Activated CD4-positive, alpha-beta memory T cell treated with anti-CD3 and anti-CD28 coated beads, Interleukin-2, amount 10 ng/mL, durations not matched to agents 7 days and 5 days (primary cell): ENCODE results near the gene ACE. TPM values are rescaled to one million over a fixed set of nuclear protein-coding genes. Genes with fewer than 3 reads are reported as not detected.
"Not testable (repeated sequence)": the region's sequence is repeated elsewhere in the genome, so short reads cannot be mapped to it uniquely, and the experiment has no call there.

Source experiments
- CTCF ChIA-PET: fragments of 350-600 bp; sonication (Branson Sonifier 250); formaldehyde crosslinking; loops from one replicate; lab custom pipeline; 2021; ENCODE audit warnings: antibody characterized with exemption, inconsistent platforms; lab: Charles Lee
- POLR2A ChIA-PET: fragments of 350-600 bp; sonication (Branson Sonifier 250); formaldehyde crosslinking; loops from one replicate; lab custom pipeline; 2021; ENCODE audit warnings: antibody characterized with exemption; lab: Charles Lee
- DNase-seq: peaks from one replicate; pipeline ENCODE4 v3.0.0-alpha.2; 2020
- H3K27ac Mint-ChIP-seq: one replicate; pipeline ENCODE4 v1.8.0; 2021; ENCODE audit warnings: mild to moderate bottlenecking, mixed read lengths
- H3K27me3 Mint-ChIP-seq: one replicate; pipeline ENCODE4 v1.8.0; 2021; ENCODE audit warnings: mixed read lengths
- H3K36me3 Mint-ChIP-seq: one replicate; pipeline ENCODE4 v1.8.0; 2021; ENCODE audit warnings: low read depth, mixed read lengths
- H3K4me1 Mint-ChIP-seq: one replicate; pipeline ENCODE4 v1.8.0; 2021; ENCODE audit warnings: mixed read lengths
- H3K4me3 Mint-ChIP-seq: one replicate; pipeline ENCODE4 v1.8.0; 2021; ENCODE audit warnings: mild to moderate bottlenecking, mixed read lengths
- H3K9me3 Mint-ChIP-seq: one replicate; pipeline ENCODE4 v1.8.0; 2021; ENCODE audit warnings: mixed read lengths
- total RNA-seq, 2 experiments: library from RNA; stranded (reverse); gene quantifications; one replicate each; pipeline ENCODE4 v1.2.3, GENCODE V29; 2021

Gene ACE
- total RNA-seq, 2 experiments from 2014 or later = 10.6 to 12.2 TPM

DNA sequence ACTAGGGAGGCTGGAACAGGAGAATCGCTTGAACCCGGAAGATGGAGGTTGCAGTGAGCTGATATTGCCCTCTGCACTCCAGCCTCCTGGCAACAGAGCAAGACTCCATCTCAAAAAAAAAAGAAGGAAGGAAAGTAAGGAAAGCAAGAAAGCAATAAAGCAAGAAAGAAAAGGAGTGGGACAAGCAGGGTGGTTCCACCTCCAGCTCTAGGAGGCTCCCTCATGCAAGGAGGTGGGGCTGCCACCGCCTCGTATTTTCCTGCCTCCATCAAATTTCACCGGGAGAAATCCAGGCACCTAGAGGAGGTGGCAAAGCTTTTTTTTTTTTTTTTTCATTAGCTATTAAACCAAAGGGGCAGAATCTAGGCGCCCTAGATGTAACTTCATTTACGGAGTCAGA is 31.8 kb upstream of the ACE start:
- Mint-ChIP-seq H3K4me1 (peaks cover 52% of the 10 kb centered on the region), H3K27ac (peak overlapping the region; percentile 15), H3K27me3 (peaks cover 3% of the 10 kb centered on the region), H3K9me3 (no peaks in the 10 kb centered on the region), H3K4me3 (peak overlapping the region; percentile 64), H3K36me3 (no peaks in the 10 kb centered on the region)
- CTCF ChIA-PET = interaction anchor here (0.9 to 2.1 kb wide), 6 partner anchors 10 to 167 kb away, joined by 3 to 11 read pairs (median 6); no protein-coding TSS in a partner anchor
- POLR2A ChIA-PET = interaction anchor here (2.7 to 3.5 kb wide), 2 partner anchors 9 to 166 kb away, joined by 12 to 30 read pairs; no protein-coding TSS in a partner anchor
- DNase-seq = no peak

DNA sequence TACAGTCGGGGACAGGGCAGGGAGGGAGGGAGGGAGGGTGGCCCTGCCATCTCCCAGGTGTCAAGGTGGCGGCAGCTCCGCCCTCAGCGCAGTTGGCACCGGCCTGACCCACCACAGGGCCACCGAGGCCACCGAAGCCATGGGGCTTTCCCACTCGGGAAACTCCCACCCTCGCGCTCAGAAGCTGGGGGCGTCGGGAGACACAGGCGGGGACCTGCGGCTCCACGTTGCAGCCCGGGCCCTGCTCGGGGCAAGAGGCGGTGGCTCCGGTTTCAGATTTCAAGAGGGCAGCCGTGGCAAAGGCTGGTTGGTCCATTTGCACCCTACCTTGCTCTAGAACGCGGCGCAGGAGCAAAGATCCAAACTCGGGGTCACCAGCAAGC is 31.3 kb upstream of the ACE start:
- no peaks in the 10 kb centered on the region for H3K9me3 Mint-ChIP-seq
- ChIA-PET POLR2A (interaction anchor here (2.7 to 3.5 kb wide), 2 partner anchors 10 to 165 kb away, joined by 12 to 30 read pairs; no protein-coding TSS in a partner anchor), CTCF (interaction anchor here (1.2 to 2.1 kb wide), 3 partner anchors 10 to 20 kb away, joined by 5 to 11 read pairs (median 7); no protein-coding TSS in a partner anchor)
- peaks cover 3% of the 10 kb centered on the region for H3K27me3 Mint-ChIP-seq
- H3K4me3 Mint-ChIP-seq = peak overlapping the region; percentile 64
- peaks cover 51% of the 10 kb centered on the region for H3K4me1 Mint-ChIP-seq
- peak overlapping the region; percentile 15 for H3K27ac Mint-ChIP-seq
- DNase-seq = peak; percentile 40
- H3K36me3 Mint-ChIP-seq = no peaks in the 10 kb centered on the region

DNA sequence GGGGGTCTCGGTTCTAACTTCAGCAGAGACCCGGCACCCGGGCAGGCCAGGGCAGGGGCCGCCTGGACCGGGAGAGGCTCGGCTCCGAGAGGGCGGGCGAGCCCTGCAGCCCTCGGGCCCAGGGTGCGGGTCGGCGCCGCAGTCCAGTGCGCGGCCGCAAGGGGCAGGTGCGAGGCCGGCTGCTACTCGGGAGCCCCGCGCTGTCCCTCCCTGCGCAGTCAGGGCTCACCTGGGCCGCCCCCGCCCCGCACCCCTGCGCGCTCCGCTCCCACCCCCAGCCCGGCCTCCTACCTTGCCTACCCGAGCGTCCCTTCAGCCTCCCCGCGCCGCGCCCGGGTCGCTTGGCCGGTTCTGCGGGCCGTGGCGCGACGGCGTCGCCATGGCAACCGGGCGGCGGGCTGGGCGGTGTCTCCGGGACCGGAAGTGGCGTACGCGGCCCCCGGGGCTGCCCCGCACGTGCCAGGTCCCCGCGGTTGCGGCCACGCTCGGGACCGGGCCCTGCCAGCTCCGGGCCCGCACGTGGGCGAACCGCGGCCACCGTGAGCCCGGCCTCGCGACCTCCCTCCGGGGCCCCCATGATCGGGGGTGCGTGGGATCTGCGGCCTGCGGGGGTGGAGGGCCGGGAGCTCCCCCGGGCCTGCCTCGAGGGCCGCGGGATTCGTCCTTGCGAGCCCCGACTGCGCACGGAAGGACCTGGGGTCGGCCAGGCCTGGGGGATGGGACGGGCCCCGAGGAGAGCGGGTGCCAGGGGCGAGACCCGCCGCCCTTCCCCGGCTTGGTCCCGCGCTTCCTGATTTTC is 30.7 kb upstream of the ACE start, which contains the start of gene CYB561:
TSS of gene CYB561 (minus strand) at position 353 of the 799 bp plus-strand sequence. CDS start 8,759 bp downstream, outside the sequence.
- ChIA-PET CTCF (interaction anchor here (0.7 to 2.1 kb wide), 6 partner anchors 11 to 252 kb away, joined by 3 to 12 read pairs (median 4); partner anchors contain the start of gene ACE), POLR2A (interaction anchor here (0.8 to 3.5 kb wide), 14 partner anchors 10 to 252 kb away, joined by 3 to 30 read pairs (median 4); partner anchors contain the start of genes ACE, DCAF7 and TACO1)
- DNase-seq = peak; percentile 74
- Mint-ChIP-seq H3K27me3 (peaks cover 3% of the 10 kb centered on the region), H3K4me3 (peak within 1 kb of the TSS; percentile 64), H3K4me1 (peaks cover 46% of the 10 kb centered on the region), H3K9me3 (no peaks in the 10 kb centered on the region), H3K36me3 (no peaks in the 10 kb centered on the region), H3K27ac (peak within 1 kb of the TSS; percentile 69)

DNA sequence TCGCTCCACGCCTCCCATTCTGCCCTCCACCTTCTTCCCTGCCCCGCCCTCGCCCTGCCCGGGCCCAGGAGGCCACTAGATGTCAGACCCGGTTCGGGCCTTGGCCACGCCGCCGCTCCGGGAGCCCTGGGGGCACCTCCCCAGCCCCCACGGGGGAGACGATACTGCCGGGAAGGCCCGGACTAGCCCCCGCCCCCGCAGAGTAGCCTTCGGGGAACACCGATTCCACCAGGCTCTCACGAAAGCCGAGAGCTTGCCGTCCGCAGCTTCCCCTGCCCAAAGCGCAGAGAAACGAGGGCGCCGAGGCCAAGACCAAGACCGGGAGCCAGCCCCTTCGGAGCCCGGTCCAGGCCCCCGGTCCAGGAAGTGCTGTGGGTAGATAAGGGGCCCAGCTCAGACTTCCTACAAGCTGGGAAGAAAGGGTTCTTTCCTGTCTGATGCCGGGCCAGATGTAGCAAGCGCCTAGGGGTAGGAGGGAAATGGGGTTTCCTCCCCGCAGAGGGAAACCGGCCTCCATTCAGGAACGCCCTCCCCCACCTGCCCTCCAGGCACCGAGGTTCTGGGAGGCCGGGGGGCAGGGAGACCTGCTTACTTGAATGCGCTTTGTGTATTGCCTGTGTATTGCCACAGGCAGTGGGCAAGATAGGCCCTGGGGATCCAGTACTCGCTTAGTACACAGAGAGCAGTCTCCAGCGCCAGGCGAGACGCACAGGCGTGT is 29.9 kb upstream of the ACE start:
- H3K27ac Mint-ChIP-seq = peak overlapping the region; percentile 69
- H3K9me3 Mint-ChIP-seq = no peaks in the 10 kb centered on the region
- H3K4me3 Mint-ChIP-seq = peak overlapping the region; percentile 63
- H3K4me1 Mint-ChIP-seq = peaks cover 41% of the 10 kb centered on the region
- POLR2A ChIA-PET = interaction anchor here (0.8 to 3.5 kb wide), 15 partner anchors 11 to 296 kb away, joined by 3 to 30 read pairs (median 4); partner anchors contain the start of genes ACE, DCAF7 and TACO1
- no peaks in the 10 kb centered on the region for H3K36me3 Mint-ChIP-seq
- peaks cover 3% of the 10 kb centered on the region for H3K27me3 Mint-ChIP-seq
- CTCF ChIA-PET = interaction anchor here (0.7 to 2.1 kb wide), 7 partner anchors 12 to 252 kb away, joined by 3 to 12 read pairs (median 3); partner anchors contain the start of gene ACE
- DNase-seq = peak; percentile 43

DNA sequence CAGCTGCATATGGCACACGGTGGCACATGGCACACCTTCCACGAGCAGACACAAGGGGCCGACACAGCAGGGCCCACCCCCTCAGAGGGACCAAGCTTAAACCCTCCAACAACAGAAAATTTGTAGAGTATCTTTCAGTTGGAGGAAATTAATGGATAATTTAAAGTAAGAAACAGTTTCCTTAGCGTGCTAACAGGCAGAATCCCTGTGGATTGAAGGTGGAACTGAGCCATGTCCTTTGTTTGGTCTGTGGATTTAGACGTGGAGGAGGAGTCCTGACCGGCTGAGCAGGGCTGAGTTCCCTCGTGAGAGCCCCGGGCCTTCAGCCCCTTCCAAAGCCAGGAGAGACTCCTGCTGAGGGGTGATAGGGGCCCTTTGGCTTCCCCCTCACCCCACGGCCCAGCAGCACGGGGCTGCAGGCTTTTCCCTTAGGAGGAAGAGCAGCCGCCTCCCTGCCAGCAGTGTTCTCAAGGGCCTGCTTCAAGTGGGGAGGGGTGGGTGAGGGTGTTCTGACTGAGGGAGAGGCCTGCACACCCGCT is 29.3 kb upstream of the ACE start:
- H3K4me3 Mint-ChIP-seq = peak overlapping the region; percentile 63
- POLR2A ChIA-PET = interaction anchor here (1.0 to 3.5 kb wide), 13 partner anchors 12 to 295 kb away, joined by 3 to 30 read pairs (median 5); partner anchors contain the start of genes ACE, DCAF7 and TACO1
- H3K27ac Mint-ChIP-seq = peak overlapping the region; percentile 69
- DNase-seq = no peak
- no peaks in the 10 kb centered on the region for H3K9me3 Mint-ChIP-seq
- peaks cover 39% of the 10 kb centered on the region for H3K4me1 Mint-ChIP-seq
- H3K36me3 Mint-ChIP-seq = no peaks in the 10 kb centered on the region
- CTCF ChIA-PET = interaction anchor here (0.5 to 1.5 kb wide), 6 partner anchors 12 to 262 kb away, joined by 3 to 12 read pairs (median 4); partner anchors contain the start of gene ACE
- H3K27me3 Mint-ChIP-seq = peaks cover 3% of the 10 kb centered on the region

DNA sequence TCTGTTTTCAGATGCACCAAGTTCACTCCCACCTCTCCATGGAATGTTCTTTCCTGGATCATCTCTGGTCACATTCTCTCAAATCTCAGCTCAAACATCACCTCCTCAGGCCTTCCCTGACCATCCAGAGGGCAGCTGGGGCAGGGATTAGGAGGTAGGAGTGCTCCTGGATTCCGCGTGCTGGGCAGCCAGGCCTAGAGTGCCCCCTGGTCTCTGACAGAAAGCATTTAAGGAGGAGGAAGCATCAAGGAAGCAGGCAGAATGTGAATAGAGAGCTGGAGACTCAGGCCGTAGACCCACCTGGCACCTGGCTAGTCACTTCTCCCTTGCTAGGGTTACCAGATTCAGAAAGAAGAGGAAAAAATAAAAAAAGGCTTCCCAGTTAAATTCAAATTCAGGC is 28.2 kb upstream of the ACE start:
- Mint-ChIP-seq H3K27ac (no peak overlapping the region), H3K4me3 (no peak overlapping the region), H3K9me3 (no peaks in the 10 kb centered on the region)

DNA sequence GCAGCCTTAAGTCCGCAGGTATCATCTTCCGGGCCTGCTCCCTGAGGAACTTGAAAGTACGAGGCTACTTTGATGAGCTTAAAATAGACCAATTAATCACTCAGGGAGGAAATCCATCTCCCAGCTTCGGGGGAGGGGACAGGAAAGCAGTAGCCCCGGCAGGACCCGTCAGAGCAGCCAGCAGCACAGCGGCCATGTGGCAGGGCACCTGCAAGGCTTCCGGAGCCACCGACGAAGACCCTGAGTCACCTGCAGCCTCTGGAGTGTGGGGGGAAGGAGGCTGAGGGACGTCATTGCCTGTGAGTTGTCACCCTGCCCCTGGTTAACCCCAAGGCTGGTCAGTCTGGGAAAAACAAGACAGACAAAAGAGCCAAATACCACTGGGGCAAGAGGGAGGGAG is 26.3 kb upstream of the ACE start:
- Mint-ChIP-seq H3K4me3 (no peak overlapping the region), H3K36me3 (no peaks in the 10 kb centered on the region), H3K9me3 (no peaks in the 10 kb centered on the region), H3K4me1 (peaks cover 25% of the 10 kb centered on the region), H3K27ac (no peak overlapping the region), H3K27me3 (peaks cover 2% of the 10 kb centered on the region)
- ChIA-PET POLR2A (interaction anchor here (1.0 kb wide), 1 partner anchor 10 kb away, joined by 4 read pairs; no protein-coding TSS in a partner anchor), CTCF (no interaction called here)
- DNase-seq = no peak

More for the DNA sequence above, 28.2 kb upstream of the ACE start:
- DNase-seq = no peak
- Mint-ChIP-seq H3K36me3 (no peaks in the 10 kb centered on the region), H3K4me1 (peaks cover 37% of the 10 kb centered on the region), H3K27me3 (peaks cover 3% of the 10 kb centered on the region)
- ChIA-PET CTCF (interaction anchor here (0.7 to 0.9 kb wide), 2 partner anchors 31 to 85 kb away, joined by 3 read pairs; no protein-coding TSS in a partner anchor), POLR2A (no interaction called here)

DNA sequence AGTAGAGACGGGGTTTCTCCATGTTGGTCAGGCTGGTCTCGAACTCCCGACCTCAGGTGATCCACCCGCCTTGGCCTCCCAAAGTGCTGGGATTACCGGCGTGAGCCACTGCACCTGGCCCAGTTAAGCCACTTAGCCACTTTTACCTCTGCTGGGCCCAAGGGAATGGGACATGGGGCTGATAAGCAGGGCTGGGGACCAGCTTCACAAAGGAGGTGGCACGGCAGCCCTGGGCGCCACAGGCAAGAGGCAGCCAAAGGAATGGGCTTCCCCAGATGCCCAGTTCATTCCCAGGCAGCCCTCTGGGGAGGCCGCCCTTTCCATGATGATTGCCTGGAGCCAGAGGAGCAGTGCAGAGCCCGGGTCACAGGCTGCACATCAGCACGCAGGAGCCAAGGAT is 25.7 kb upstream of the ACE start:
- no peaks in the 10 kb centered on the region for H3K9me3 Mint-ChIP-seq
- no peaks in the 10 kb centered on the region for H3K36me3 Mint-ChIP-seq
- ChIA-PET POLR2A (interaction anchor here (1.0 kb wide), 1 partner anchor 11 kb away, joined by 4 read pairs; no protein-coding TSS in a partner anchor), CTCF (no interaction called here)
- H3K27me3 Mint-ChIP-seq = peaks cover 2% of the 10 kb centered on the region
- no peak overlapping the region for H3K4me3 Mint-ChIP-seq
- H3K4me1 Mint-ChIP-seq = peaks cover 23% of the 10 kb centered on the region
- DNase-seq = no peak
- no peak overlapping the region for H3K27ac Mint-ChIP-seq

DNA sequence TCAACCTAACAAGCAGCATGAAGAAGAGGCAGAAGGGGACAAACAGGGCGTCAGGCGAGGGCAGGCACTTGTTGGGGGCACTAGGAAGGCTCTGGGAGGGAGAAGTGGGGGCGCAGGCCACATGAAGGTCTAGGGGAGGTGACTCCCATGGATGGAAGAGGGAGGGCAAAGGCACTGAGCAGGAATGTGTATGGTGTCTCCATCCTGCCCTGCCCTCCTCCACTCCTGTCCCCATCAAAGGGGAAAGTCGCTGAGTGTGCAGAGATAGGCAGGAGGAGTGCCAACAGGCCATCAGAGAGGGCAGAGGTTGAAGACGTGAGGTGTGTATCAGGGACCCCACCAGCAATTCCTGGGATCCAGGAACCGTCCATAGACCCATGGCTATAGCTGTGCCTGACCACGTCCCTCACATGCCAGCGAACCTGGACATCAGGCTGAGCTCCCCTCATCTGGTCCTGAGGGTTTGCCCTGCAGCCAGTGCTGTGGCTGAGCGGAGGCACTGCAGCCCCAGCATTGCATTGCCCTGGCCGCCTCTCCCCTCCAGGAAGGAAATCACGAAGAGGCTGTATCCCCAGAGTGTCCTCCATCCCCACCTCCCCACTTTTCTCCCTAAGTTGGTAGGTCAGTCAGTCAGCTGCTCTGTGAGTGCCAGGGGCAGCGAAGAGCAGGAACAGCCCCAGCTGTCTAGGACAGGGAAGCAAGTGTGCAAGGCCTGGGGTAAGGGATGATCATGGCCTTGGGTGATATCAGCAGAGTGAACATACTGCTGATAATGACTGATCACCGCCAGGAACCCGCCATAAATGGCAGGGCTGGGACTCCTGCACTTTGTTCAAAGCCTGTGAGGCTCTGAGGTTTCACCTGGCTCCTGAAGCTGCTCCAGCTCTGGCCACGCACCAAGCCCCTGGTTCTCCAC is 24.6 kb upstream of the ACE start:
- no peak overlapping the region for H3K4me3 Mint-ChIP-seq
- DNase-seq = no peak
- H3K27me3 Mint-ChIP-seq = peaks cover 2% of the 10 kb centered on the region
- POLR2A ChIA-PET = interaction anchor here (1.0 kb wide), 1 partner anchor 98 kb away, joined by 3 read pairs; the partner anchor contains the start of gene DCAF7
- no peak overlapping the region for H3K27ac Mint-ChIP-seq
- peaks cover 18% of the 10 kb centered on the region for H3K4me1 Mint-ChIP-seq
- H3K9me3 Mint-ChIP-seq = no peaks in the 10 kb centered on the region
- CTCF ChIA-PET = interaction anchor here (1.6 kb wide), 1 partner anchor 26 kb away, joined by 3 read pairs; no protein-coding TSS in a partner anchor
- no peaks in the 10 kb centered on the region for H3K36me3 Mint-ChIP-seq

DNA sequence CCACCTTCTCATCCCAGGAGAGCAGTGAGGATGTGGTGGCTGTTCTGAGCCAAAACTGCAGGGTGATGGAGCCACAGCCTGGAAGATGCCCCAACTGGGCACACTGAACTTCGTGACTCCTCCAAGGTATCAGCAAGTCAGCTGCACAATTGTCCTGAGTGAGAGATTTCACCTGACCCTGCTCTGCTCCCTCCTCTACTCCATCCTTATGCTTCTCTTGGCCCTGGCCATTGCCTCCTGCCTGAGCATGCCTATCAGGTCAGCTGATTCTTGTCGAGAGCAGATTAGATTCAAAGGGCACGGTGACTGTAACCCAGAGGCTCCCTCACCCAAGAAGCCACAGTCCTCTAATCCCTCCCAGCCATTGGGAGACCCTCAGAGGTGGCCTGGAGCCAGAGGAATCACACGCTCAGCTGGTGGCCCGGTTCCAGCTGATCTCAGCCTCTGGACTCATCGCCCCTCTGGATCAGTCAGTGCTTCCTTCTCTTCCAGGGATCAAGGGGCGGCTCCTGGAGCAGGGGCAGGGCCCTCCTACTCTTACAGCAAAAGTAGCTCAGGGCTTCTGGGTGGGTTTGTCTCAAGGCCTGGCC is 23.8 kb upstream of the ACE start:
- ChIA-PET POLR2A (interaction anchor here (1.0 kb wide), 1 partner anchor 98 kb away, joined by 3 read pairs; the partner anchor contains the start of gene DCAF7), CTCF (interaction anchor here (1.6 kb wide), 1 partner anchor 27 kb away, joined by 3 read pairs; no protein-coding TSS in a partner anchor)
- Mint-ChIP-seq H3K4me3 (no peak overlapping the region), H3K36me3 (no peaks in the 10 kb centered on the region), H3K27me3 (peaks cover 2% of the 10 kb centered on the region), H3K4me1 (peaks cover 12% of the 10 kb centered on the region), H3K9me3 (no peaks in the 10 kb centered on the region), H3K27ac (no peak overlapping the region)
- no peak for DNase-seq

DNA sequence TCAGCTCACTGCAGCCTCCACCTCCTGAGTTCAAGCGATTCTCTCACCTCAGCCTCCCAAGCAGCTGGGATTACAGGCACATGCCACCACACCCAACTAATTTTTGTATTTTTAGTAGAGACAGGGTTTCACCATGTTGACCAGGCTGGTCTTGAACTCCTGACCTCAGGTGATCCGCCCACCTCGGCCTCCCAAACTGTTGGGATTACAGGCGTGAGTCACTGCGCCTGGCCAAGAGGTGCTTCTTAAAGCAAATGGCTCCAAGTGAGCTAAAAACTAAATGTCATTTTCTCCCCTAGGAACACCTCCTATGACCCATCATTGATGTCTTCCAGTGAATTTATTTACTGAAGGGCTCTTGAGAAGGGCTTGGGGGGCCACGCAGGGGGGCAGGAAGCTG is 22.5 kb upstream of the ACE start:
- H3K4me3 Mint-ChIP-seq, H3K36me3 Mint-ChIP-seq, H3K4me1 Mint-ChIP-seq, H3K27ac Mint-ChIP-seq, H3K27me3 Mint-ChIP-seq, DNase-seq, H3K9me3 Mint-ChIP-seq, POLR2A ChIA-PET: not testable (repeated sequence)
- CTCF ChIA-PET = interaction anchor here (0.8 kb wide), 1 partner anchor 24 kb away, joined by 3 read pairs; no protein-coding TSS in a partner anchor
